ENCODE measurements around the gene ZNF462. TPM values are rescaled to one million over a fixed set of nuclear protein-coding genes. Genes with fewer than 3 reads are reported as not detected.
"Not testable (repeated sequence)": the region's sequence is repeated elsewhere in the genome, so short reads cannot be mapped to it uniquely, and the experiment has no call there.

The ZNF462 gene
- polyA plus RNA-seq, 1 donor from 2014 or later, result not detected

DNA sequence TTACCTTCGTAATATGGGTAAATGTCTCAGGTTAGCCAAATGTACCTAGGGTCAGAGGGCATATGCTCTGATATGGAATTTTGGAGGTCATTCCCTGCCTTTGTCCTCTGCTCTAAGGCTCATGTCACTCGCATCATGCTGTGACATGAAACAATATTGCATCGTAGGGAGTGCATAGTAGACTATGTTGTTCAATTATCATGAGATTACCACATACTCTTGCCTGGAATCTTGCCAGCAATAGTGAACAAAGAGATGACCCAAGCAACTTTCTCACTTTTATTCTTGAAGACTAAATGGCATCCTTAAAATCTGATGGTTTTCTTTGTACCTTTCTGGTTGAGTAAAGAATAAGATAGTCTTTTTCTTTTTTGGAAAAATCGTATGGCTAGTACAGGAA is 27.6 kb downstream of the ZNF462 start:
- Mint-ChIP-seq H3K4me1 (no peaks in the 10 kb centered on the region), H3K9me3 (peaks cover 0 to 6% (median 0%) of the 10 kb centered on the region in 3 donors), H3K27me3 (no peaks in the 10 kb centered on the region)

DNA sequence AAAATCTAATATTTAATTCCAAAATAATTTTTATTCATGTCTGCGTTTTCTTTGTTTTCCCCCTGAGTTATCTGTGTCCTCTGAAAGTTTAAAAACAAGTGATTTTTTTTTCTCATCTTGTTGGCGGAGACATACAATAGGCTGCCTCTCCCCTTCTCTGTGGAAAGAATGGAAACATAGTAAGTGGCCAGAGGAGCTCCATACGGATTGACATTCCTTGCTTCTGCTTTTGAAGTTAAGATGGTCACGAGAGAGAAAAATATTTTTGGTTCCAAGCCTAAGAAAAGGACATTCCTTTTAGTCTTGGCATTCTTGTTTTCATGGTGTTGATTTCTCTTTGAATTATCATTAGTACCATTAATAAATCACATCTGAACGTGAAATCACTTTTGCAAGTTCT is 28.3 kb downstream of the ZNF462 start:
- H3K4me3 Mint-ChIP-seq, result no peak overlapping the region
- no peaks in the 10 kb centered on the region for H3K36me3 Mint-ChIP-seq
- H3K27ac Mint-ChIP-seq, result no peak overlapping the region
- no peaks in the 10 kb centered on the region for H3K4me1 Mint-ChIP-seq
- H3K27me3 Mint-ChIP-seq, result no peaks in the 10 kb centered on the region
- peaks cover 0 to 6% (median 0%) of the 10 kb centered on the region in 3 donors for H3K9me3 Mint-ChIP-seq

More for the DNA sequence above, 27.6 kb downstream of the ZNF462 start:
- no peak overlapping the region for H3K4me3 Mint-ChIP-seq
- no peak overlapping the region for H3K27ac Mint-ChIP-seq
- H3K36me3 Mint-ChIP-seq, result no peaks in the 10 kb centered on the region

DNA sequence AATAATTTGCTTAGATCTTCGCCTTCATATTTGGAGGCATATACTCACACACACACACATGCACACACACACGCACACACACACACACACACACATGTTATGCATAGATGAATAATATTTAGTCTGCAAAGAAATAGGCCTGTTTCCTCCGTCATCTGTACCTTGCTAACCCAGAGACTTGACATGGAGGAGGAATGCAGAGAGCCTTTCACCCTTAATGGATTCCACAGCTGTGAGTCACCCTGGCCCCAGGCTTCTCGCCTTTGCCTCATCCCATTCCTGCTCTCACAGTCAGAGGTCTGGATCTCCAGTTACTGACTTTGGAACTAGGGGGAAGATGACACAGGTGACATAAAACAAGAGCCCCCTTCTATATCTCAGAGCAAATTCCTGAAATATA is 29.7 kb downstream of the ZNF462 start:
- Mint-ChIP-seq H3K36me3 (no peaks in the 10 kb centered on the region), H3K27ac (no peak overlapping the region), H3K9me3 (peaks cover 0 to 1% (median under 1%) of the 10 kb centered on the region in 3 donors), H3K4me3 (no peak overlapping the region), H3K4me1 (no peaks in the 10 kb centered on the region), H3K27me3 (no peaks in the 10 kb centered on the region)

DNA sequence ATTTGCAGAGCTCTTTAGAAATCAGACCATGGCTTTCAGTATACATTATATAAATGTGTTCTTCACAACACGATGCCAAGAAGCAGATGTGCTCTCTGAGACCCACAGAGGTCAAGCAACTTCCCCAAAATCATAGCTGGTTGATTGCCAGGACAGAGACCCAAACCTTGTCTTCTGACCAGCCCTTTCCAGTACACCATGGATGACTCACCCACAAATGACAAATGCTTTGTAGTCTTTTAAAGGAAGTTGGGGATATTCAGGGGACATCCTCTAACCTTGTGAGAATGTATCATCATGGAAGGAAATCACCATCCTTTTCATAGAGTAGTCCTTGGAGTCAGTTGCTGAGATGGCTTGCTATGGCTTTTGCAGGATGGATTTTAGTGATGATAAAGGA is 30.1 kb downstream of the ZNF462 start:
- Mint-ChIP-seq H3K4me3 (no peak overlapping the region), H3K27me3 (no peaks in the 10 kb centered on the region), H3K27ac (no peak overlapping the region), H3K4me1 (no peaks in the 10 kb centered on the region), H3K36me3 (no peaks in the 10 kb centered on the region), H3K9me3 (peaks cover 0 to 1% (median 0%) of the 10 kb centered on the region in 3 donors)

DNA sequence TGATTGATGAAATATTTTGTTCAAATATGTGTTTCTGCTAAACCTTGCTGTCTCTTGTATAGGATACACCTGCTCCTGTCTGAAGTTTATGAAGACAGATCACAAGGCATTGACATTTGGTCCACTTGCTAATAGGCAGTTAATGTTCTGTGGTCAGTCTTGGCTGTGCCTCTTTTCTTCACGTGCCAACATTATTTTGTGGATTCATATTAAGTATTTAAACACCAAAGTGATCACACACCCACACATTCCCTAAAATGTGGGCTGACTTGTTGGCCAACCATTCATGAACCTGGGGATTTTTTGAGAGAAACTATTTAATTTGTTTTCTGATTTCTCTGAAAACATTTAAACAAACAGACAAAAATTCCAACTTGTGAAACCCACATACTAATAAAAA is 33.7 kb downstream of the ZNF462 start:
- Mint-ChIP-seq H3K9me3 (peaks cover 4 to 10% (median 8%) of the 10 kb centered on the region in 3 donors), H3K4me3 (no peak overlapping the region), H3K4me1 (no peaks in the 10 kb centered on the region), H3K36me3 (no peaks in the 10 kb centered on the region), H3K27ac (no peak overlapping the region), H3K27me3 (no peaks in the 10 kb centered on the region)

DNA sequence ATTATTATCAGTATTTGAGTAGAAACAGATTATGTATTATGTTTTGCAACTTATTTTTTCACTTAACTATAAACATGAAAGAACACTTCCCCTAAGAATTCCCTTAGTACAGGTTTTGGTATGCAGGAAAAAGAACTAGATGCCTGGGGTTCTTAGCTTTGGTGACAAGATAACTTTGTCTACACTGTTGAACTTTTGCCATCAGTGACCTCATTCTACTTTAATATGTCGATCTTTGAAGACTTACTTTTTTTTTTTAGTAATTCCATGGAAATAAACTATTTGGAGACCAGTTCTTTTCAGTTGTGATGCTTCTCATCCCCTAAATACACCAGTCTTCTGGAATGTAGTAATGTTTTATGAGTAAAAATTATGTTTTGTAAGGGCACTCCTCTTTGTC is 34.3 kb downstream of the ZNF462 start:
- Mint-ChIP-seq H3K27me3 (no peaks in the 10 kb centered on the region), H3K27ac (no peak overlapping the region), H3K9me3 (peaks cover 4 to 10% (median 8%) of the 10 kb centered on the region in 3 donors), H3K4me1 (no peaks in the 10 kb centered on the region), H3K4me3 (no peak overlapping the region), H3K36me3 (no peaks in the 10 kb centered on the region)

DNA sequence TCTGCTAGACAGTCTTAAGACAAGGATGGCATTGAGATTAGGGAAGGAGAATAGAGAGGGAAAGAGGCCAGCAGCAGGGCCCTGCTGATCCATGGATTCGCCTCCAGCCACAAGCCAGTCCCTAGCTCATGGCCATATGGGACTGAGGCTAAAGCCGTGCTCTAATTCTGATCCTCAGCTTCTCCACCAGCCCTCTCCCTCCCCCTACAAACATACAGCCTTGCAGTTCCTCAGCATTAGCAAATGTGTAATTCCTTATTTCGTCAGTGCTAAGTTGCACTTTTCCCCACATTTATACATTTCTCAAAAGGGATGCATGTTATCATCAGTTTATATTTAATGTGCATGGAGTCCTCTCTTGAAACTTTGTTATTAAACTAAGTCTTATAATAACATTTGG is 34.8 kb downstream of the ZNF462 start:
- no peak overlapping the region for H3K4me3 Mint-ChIP-seq
- no peaks in the 10 kb centered on the region for H3K4me1 Mint-ChIP-seq
- H3K9me3 Mint-ChIP-seq, result peaks cover 4 to 10% (median 8%) of the 10 kb centered on the region in 3 donors
- no peaks in the 10 kb centered on the region for H3K36me3 Mint-ChIP-seq
- H3K27ac Mint-ChIP-seq, result no peak overlapping the region
- H3K27me3 Mint-ChIP-seq, result no peaks in the 10 kb centered on the region

DNA sequence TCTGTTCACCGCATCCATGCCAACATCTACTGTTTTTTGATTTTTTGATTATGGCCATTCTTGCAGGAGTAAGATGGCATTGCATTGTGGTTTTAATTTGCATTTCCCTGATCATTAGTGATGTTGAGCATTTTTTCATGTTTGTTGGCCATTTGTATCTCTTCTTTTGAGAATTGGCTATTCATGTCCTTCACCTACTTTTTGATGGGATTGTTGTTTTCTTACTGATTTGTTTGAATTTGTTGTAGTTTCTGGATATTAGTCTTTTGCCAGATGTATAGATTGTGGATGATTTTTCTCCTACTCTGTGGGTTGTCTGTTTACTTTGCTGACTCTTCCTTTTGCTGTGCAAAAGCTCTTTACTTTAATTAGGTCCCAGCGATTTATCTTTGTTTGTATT is 37.6 kb downstream of the ZNF462 start:
- not testable (repeated sequence) for H3K27me3 Mint-ChIP-seq, H3K36me3 Mint-ChIP-seq
- peaks cover 4 to 14% (median 13%) of the 10 kb centered on the region in 3 donors for H3K9me3 Mint-ChIP-seq

DNA sequence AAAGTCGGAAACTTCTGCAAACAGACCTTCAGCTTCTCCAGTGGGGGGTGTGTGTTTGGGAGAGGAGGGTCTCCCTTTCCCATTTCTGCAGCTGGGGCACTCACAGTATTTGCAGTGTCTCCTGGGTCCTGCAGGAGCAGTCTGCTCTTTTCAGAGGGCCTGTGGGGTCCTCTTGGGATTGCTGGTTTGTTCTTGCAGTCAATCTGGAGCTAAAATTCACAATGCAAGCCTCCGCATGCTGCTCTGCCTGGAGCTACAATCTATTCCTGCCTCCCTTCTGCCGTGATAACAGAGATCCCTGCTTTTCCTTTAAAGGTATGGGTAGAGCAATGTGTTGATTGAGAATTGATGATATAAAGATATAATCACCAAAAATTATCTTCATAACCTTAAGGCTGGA is 43.2 kb downstream of the ZNF462 start:
- H3K4me3 Mint-ChIP-seq, result no peak overlapping the region
- no peak overlapping the region for H3K27ac Mint-ChIP-seq
- H3K4me1 Mint-ChIP-seq, result no peaks in the 10 kb centered on the region
- H3K27me3 Mint-ChIP-seq, result no peaks in the 10 kb centered on the region
- no peaks in the 10 kb centered on the region for H3K36me3 Mint-ChIP-seq
- H3K9me3 Mint-ChIP-seq, result peaks cover 3 to 8% (median 8%) of the 10 kb centered on the region in 3 donors

More for the DNA sequence above, 37.6 kb downstream of the ZNF462 start:
- not testable (repeated sequence) for H3K27ac Mint-ChIP-seq, H3K4me1 Mint-ChIP-seq, H3K4me3 Mint-ChIP-seq

DNA sequence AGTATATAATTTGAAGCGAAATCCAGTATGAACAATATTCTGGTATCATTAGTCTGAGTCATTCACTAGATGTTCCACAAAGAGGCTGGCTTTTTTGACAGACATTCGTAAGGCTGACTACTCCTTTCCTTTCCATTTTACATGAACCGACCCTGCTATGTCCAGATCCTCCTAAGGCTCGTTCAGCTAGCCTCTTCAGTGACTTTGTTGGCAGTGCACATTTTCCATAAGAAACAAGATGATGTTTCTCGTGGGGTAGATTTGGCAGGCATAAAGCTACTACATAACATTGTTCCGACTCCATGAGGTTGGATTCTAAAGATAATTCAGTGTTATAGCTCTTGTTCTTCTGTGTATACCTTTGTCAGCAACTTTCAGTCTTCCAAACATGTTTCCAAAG is 49.0 kb downstream of the ZNF462 start:
- Mint-ChIP-seq H3K9me3 (no peaks in the 10 kb centered on the region), H3K27ac (no peak overlapping the region), H3K36me3 (no peaks in the 10 kb centered on the region), H3K4me3 (no peak overlapping the region), H3K4me1 (no peaks in the 10 kb centered on the region), H3K27me3 (peaks cover 2% of the 10 kb centered on the region)

DNA sequence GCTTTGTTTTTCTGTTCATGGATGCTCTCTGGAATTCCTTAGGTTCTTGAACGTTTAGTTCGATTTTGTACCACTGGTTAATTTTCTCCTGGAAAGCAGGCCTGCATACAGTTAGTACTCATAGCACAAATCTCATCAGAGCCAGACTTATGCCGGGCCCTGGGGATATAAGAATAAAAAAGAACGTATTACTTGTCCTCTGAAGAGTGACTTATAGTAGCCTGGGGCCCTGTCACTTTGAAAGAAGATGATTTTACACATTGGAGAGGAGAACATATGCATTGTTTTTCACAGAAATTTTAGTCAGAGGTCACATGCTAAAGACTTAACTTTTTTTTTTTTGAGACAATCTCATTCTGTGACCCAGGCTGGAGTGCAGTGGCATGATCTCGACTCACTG is 50.3 kb downstream of the ZNF462 start:
- peaks cover 2% of the 10 kb centered on the region for H3K27me3 Mint-ChIP-seq
- H3K4me1 Mint-ChIP-seq, result no peaks in the 10 kb centered on the region
- H3K27ac Mint-ChIP-seq, result no peak overlapping the region
- no peaks in the 10 kb centered on the region for H3K9me3 Mint-ChIP-seq
- no peaks in the 10 kb centered on the region for H3K36me3 Mint-ChIP-seq
- H3K4me3 Mint-ChIP-seq, result no peak overlapping the region

DNA sequence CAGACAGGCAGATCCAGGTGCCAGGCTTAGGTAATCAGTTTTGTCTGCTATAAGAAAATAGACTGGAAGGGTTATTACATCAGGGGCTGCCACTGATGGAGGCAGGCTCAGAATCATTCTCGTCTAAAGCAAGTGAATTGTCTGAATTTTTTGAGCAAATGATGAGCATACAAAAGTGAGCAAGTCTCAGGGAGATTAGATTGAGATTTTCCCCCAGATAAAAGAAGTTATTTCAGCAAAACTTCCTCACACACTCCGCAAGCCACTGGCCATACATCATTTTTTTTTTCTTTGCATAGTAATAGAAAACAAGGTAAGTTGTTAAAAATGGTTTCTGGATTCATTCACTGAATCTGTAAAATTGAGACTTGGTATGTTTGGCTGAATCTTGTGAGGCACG is 52.9 kb downstream of the ZNF462 start:
- Mint-ChIP-seq H3K9me3 (no peaks in the 10 kb centered on the region), H3K4me3 (no peak overlapping the region), H3K27me3 (peaks cover 2% of the 10 kb centered on the region), H3K36me3 (no peaks in the 10 kb centered on the region), H3K4me1 (no peaks in the 10 kb centered on the region), H3K27ac (no peak overlapping the region)

DNA sequence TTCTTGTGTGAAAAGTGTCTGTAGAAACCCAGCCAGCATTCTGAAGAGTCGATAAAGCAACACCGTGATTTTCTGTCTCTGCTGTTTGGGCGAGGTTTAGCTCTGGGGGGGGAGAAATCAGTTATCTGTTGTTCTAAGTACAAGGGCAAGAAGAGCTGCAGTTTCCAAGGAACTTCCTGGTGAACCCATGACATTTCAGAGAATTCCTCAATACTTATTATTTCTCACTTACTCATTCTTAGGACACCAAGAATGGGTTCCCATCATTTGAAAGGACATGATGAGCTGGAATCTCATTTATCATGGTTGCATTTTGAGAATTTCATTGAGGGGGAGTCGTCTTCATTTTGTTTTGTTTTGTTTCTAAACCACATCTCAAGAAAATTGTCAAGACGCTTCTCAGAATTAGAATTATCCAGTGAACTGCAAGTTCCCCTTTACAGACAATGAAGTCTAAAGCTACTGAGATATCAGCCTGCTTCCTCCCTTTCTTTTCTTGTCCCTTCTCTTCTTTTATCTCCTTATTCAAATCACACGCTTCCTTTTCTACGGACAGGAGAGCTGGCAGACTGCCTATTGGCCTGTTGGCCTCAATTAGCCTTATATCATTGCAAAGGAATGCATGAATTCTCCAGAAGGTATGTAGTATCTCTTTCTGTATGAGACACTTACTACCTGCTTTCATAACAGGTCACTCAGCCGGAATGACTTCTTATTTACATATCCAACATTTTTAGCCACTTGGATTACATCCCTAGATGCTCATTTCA is 53.7 kb downstream of the ZNF462 start:
- H3K9me3 Mint-ChIP-seq, result no peaks in the 10 kb centered on the region
- H3K27me3 Mint-ChIP-seq, result peaks cover 2% of the 10 kb centered on the region
- no peaks in the 10 kb centered on the region for H3K36me3 Mint-ChIP-seq
- H3K4me3 Mint-ChIP-seq, result no peak overlapping the region
- no peak overlapping the region for H3K27ac Mint-ChIP-seq
- H3K4me1 Mint-ChIP-seq, result no peaks in the 10 kb centered on the region

DNA sequence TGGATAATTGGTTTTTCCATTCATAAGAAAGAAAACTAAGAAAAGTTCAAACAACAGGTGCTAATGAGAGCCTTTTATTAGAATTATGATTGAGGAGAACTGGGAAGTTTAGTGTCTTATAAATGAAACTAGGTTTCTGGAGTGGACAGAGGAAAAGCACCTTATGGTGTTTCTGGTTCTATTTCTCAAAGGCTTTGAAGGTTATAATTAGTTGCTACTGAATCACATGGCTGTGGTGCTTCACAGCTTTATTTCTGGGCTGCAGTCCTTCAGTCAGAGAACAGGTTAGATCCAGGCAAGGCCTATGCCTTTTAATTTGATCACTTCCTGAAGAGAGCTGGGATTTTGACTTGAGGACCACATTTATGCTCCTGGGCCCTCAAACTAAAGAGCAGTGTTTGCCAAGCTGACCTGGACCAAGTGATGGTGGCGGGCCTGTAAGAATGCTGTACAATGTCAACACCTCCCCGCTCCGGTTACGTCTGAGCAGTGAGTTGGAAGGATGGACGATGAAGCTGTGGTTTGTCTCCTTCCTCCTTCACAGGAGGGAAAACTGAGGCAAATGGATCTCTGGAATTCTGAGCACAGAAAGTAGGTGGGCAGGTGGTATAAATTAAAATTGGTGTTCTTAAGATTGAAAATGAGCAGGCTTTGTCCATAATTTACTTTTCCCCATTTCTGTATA is 56.0 kb downstream of the ZNF462 start:
- Mint-ChIP-seq H3K27me3 (peaks cover 2% of the 10 kb centered on the region), H3K4me1 (no peaks in the 10 kb centered on the region), H3K36me3 (no peaks in the 10 kb centered on the region), H3K9me3 (no peaks in the 10 kb centered on the region), H3K27ac (no peak overlapping the region), H3K4me3 (no peak overlapping the region)

DNA sequence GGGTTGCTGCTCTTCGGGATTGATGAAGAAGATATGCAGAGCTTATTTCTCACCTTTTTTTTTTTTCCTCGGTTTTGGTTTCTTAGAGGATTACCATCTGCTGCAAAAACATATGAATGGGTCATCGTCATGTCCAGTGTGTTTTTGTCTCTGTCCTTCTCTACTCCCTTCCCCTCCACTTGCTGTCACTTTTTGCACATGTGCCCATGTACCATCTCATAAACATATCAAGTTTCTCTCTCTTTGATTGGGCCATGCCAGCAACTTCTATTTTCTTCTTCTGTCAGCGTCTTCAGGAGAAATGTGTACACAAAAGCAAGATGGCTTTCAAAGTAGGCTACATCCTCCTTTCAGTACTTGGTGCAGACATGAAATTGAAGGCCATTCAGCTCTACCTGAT is 57.1 kb downstream of the ZNF462 start:
- peaks cover 2% of the 10 kb centered on the region for H3K27me3 Mint-ChIP-seq
- no peak overlapping the region for H3K27ac Mint-ChIP-seq
- H3K4me3 Mint-ChIP-seq, result no peak overlapping the region
- no peaks in the 10 kb centered on the region for H3K4me1 Mint-ChIP-seq
- no peaks in the 10 kb centered on the region for H3K36me3 Mint-ChIP-seq
- no peaks in the 10 kb centered on the region for H3K9me3 Mint-ChIP-seq

All from IgD-negative memory B cell (primary cell).